Neural progenitor cell (in vitro differentiated cells): Measurements from ENCODE around the gene AFG1L. TPM values are rescaled to one million over a fixed set of nuclear protein-coding genes. Genes with fewer than 3 reads are reported as not detected.

Source experiments
- DNase-seq: peaks from one replicate; pipeline ENCODE4 v3.0.0-alpha.2; 2016; ENCODE audit warnings: low spot score
- H2AFZ ChIP-seq: fragments of 200-600 bp; sonication (generic); replicated peaks from 2 replicates; pipeline ENCODE4 v1.6.1; 2016; ENCODE audit warnings: antibody characterized with exemption
- H3F3A ChIP-seq: fragments of 200-600 bp; sonication (generic); 2 replicates; pipeline ENCODE4 v1.6.1; 2016; ENCODE audit warnings: antibody characterized with exemption, low read depth
- H3K27ac ChIP-seq: fragments of 200-600 bp; sonication (generic); 2 replicates; pipeline ENCODE4 v1.5.1; 2016; ENCODE audit warnings: mild to moderate bottlenecking
- H3K27me3 ChIP-seq: fragments of 200-600 bp; sonication (generic); 2 replicates; pipeline ENCODE4 v1.6.1; 2016; ENCODE audit warnings: mild to moderate bottlenecking, moderate library complexity
- H3K36me3 ChIP-seq: fragments of 200-600 bp; sonication (generic); 2 replicates; pipeline ENCODE4 v1.5.1; 2016
- H3K4me1 ChIP-seq: fragments of 200-600 bp; sonication (generic); 2 replicates; pipeline ENCODE4 v1.6.1; 2016; ENCODE audit warnings: mixed run types
- H3K4me2 ChIP-seq: fragments of 200-600 bp; sonication (generic); 2 replicates; pipeline ENCODE4 v1.6.1; 2016
- H3K4me3 ChIP-seq: fragments of 200-600 bp; sonication (generic); 2 replicates; pipeline ENCODE4 v1.5.1; 2016
- H3K79me2 ChIP-seq: fragments of 200-600 bp; sonication (generic); 2 replicates; pipeline ENCODE4 v1.6.1; 2016; ENCODE audit warnings: low read depth
- H3K9ac ChIP-seq: fragments of 200-600 bp; sonication (generic); 2 replicates; pipeline ENCODE4 v1.6.1; 2016
- H3K9me3 ChIP-seq: fragments of 200-600 bp; sonication (generic); 2 replicates; pipeline ENCODE4 v1.5.1; 2016; ENCODE audit warnings: low read depth
- H4K20me1 ChIP-seq: fragments of 200-600 bp; sonication (generic); 2 replicates; pipeline ENCODE4 v1.6.1; 2016; ENCODE audit warnings: low read depth
- H3K27ac Mint-ChIP-seq: 3 replicates; pipeline ENCODE4 v1.8.0; 2021; ENCODE audit warnings: mixed read lengths
- H3K27me3 Mint-ChIP-seq: 2 replicates; pipeline ENCODE4 v1.8.0; 2022; ENCODE audit warnings: low read depth, mild to moderate bottlenecking, inconsistent platforms, moderate library complexity, mixed read lengths; ENCODE audit not compliant: insufficient read depth
- H3K36me3 Mint-ChIP-seq: 3 replicates; pipeline ENCODE4 v1.8.0; 2021; ENCODE audit warnings: mixed read lengths
- H3K4me1 Mint-ChIP-seq: 3 replicates; pipeline ENCODE4 v1.8.0; 2021; ENCODE audit warnings: mixed read lengths
- H3K4me3 Mint-ChIP-seq: 3 replicates; pipeline ENCODE4 v1.8.0; 2021; ENCODE audit warnings: mild to moderate bottlenecking, moderate library complexity, mixed read lengths
- H3K9me3 Mint-ChIP-seq: 3 replicates; pipeline ENCODE4 v1.8.0; 2020; ENCODE audit warnings: mixed read lengths
- EZH2 ChIP-seq: fragments of 200-600 bp; sonication (generic); IDR thresholded peaks from 2 replicates; pipeline ENCODE4 v1.6.1; 2017; ENCODE audit warnings: antibody characterized with exemption, mild to moderate bottlenecking, moderate library complexity
- EZH2phosphoT487 ChIP-seq: fragments of 200-600 bp; sonication (generic); IDR thresholded peaks from 2 replicates; pipeline ENCODE4 v1.6.1; 2017; ENCODE audit warnings: antibody characterized with exemption
- total RNA-seq: library from RNA; depleted of rRNA; stranded (reverse); fragments of >200 nt; gene quantifications from 2 replicates; pipeline ENCODE4 v1.2.3, GENCODE V29; 2015; ENCODE audit warnings: low replicate concordance
- TF ChIP-seq, protein P1 (sequence below): fragments of 200-600 bp; sonication (generic); IDR thresholded peaks from 2 replicates; pipeline ENCODE4 v1.5.1; 2017; ENCODE audit warnings: antibody characterized with exemption, mild to moderate bottlenecking

The AFG1L gene
- total RNA-seq, 1 donor from 2014 or later: 8.3 TPM

DNA sequence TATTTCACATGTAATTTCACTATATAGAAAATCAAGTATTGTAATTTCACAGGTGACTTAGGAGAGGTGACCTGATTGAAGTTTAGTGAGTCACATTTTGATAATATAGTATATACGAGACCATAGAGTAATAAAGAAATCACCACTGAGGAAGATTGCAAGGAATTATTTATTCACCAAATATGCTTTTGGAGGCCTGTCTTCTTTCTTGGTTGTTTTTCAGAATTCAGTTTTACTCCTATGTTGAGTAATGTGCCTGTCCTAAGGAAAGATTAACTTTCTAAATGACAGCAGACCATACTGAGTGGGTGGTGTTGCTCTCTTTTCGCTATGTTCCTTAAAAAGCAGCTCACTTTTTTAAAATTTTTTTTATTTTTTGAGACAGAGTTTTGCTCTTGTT is 178.3 kb downstream of the AFG1L start:
- H3K27me3 Mint-ChIP-seq: peaks cover 6% of the 10 kb centered on the region
- Histone ChIP-seq H3K27ac (no peak overlapping the region), H3K79me2 (no peaks in the 10 kb centered on the region), H3K9ac (no peak overlapping the region), H3K27me3 (no peaks in the 10 kb centered on the region), H3K36me3 (no peaks in the 10 kb centered on the region), H2AFZ (no peak overlapping the region), H3K4me3 (no peak overlapping the region), H3F3A (no peaks in the 10 kb centered on the region), H3K9me3 (no peaks in the 10 kb centered on the region), H3K4me1 (peaks cover 15% of the 10 kb centered on the region), H4K20me1 (no peaks in the 10 kb centered on the region), H3K4me2 (no peak overlapping the region)
- peaks cover 12% of the 10 kb centered on the region for H3K4me1 Mint-ChIP-seq
- H3K36me3 Mint-ChIP-seq: peaks cover 2% of the 10 kb centered on the region
- no peak overlapping the region for H3K27ac Mint-ChIP-seq
- H3K4me3 Mint-ChIP-seq: no peak overlapping the region
- no peak for DNase-seq
- peaks cover 2% of the 10 kb centered on the region for H3K9me3 Mint-ChIP-seq
- TF ChIP-seq EZH2 (no peak), EZH2phosphoT487 (no peak)
- TF ChIP-seq, protein P1, sequence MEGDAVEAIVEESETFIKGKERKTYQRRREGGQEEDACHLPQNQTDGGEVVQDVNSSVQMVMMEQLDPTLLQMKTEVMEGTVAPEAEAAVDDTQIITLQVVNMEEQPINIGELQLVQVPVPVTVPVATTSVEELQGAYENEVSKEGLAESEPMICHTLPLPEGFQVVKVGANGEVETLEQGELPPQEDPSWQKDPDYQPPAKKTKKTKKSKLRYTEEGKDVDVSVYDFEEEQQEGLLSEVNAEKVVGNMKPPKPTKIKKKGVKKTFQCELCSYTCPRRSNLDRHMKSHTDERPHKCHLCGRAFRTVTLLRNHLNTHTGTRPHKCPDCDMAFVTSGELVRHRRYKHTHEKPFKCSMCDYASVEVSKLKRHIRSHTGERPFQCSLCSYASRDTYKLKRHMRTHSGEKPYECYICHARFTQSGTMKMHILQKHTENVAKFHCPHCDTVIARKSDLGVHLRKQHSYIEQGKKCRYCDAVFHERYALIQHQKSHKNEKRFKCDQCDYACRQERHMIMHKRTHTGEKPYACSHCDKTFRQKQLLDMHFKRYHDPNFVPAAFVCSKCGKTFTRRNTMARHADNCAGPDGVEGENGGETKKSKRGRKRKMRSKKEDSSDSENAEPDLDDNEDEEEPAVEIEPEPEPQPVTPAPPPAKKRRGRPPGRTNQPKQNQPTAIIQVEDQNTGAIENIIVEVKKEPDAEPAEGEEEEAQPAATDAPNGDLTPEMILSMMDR: no peak

DNA sequence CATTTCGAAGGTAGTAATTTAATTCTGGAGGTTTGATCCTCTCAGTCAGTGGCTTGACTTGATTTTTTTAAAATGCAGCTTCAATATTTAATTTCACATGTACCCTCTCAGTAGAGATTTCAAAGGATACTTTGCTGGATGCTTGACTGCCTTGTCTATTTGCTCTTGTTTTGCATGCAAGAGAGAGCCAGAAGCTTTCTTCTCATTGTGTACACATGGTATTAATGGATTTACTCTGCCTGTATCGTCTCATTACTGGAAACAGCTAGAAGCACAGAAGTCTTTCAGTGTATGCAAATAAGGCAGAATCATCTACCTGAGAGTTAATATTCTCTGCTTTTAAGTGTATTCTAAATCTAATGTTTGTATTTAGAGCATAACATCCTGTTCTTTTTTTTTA is 181.5 kb downstream of the AFG1L start:
- Histone ChIP-seq H3K27ac (no peak overlapping the region), H3K9me3 (no peaks in the 10 kb centered on the region), H3K4me3 (no peak overlapping the region), H3K27me3 (no peaks in the 10 kb centered on the region), H4K20me1 (no peaks in the 10 kb centered on the region), H3F3A (no peaks in the 10 kb centered on the region), H3K4me1 (peaks cover 15% of the 10 kb centered on the region), H3K9ac (no peak overlapping the region), H2AFZ (no peak overlapping the region), H3K36me3 (no peaks in the 10 kb centered on the region), H3K4me2 (peak overlapping the region; percentile 29), H3K79me2 (no peaks in the 10 kb centered on the region)
- peaks cover 8% of the 10 kb centered on the region for H3K36me3 Mint-ChIP-seq
- no peak overlapping the region for H3K4me3 Mint-ChIP-seq
- H3K27ac Mint-ChIP-seq: no peak overlapping the region
- peaks cover 6% of the 10 kb centered on the region for H3K27me3 Mint-ChIP-seq
- no peak for DNase-seq
- H3K4me1 Mint-ChIP-seq: peaks cover 12% of the 10 kb centered on the region
- peaks cover 2% of the 10 kb centered on the region for H3K9me3 Mint-ChIP-seq
- TF ChIP-seq, protein P1: no peak
- TF ChIP-seq EZH2phosphoT487: no peak
- TF ChIP-seq EZH2: no peak

DNA sequence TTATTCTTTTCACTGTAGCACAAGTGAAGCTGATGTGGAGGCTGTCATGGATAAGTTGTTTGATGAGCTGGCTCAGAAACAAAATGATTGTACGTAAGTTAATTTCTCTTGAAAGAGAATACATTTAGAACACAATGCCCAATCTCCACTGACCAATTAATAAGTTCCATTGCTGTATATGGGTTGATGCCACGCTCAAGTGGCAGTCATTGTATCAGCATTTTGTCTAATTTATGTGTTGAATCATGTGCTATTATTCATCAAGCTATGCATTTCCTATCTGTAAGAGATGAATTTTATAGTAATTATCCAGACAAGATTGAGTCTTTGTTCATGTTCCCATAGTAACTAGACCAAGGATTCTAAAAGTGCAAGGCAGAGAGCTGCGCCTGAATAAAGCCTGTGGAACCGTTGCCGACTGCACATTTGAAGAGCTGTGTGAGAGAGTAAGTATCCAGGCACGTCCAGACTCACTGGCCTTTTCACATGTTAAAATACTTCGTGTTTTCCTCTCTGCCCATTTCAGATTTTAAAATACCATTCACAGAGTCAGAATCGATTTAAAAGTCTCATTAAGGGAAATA is 182.1 kb downstream of the AFG1L start:
- H3K27ac Mint-ChIP-seq: no peak overlapping the region
- peak overlapping the region; percentile 29 for H3K4me2 ChIP-seq
- H4K20me1 ChIP-seq: no peaks in the 10 kb centered on the region
- peaks cover 2% of the 10 kb centered on the region for H3K9me3 Mint-ChIP-seq
- no peak overlapping the region for H3K27ac ChIP-seq
- H3K4me3 Mint-ChIP-seq: no peak overlapping the region
- H3F3A ChIP-seq: no peaks in the 10 kb centered on the region
- DNase-seq: peak; percentile 15
- no peak overlapping the region for H3K9ac ChIP-seq
- no peaks in the 10 kb centered on the region for H3K9me3 ChIP-seq
- H3K36me3 ChIP-seq: no peaks in the 10 kb centered on the region
- H3K36me3 Mint-ChIP-seq: peaks cover 8% of the 10 kb centered on the region
- TF ChIP-seq EZH2 (no peak), EZH2phosphoT487 (no peak)
- TF ChIP-seq, protein P1: no peak
- H3K4me1 ChIP-seq: peaks cover 15% of the 10 kb centered on the region
- H3K79me2 ChIP-seq: no peaks in the 10 kb centered on the region
- peaks cover 6% of the 10 kb centered on the region for H3K27me3 Mint-ChIP-seq
- peaks cover 12% of the 10 kb centered on the region for H3K4me1 Mint-ChIP-seq
- H2AFZ ChIP-seq: no peak overlapping the region
- H3K4me3 ChIP-seq: no peak overlapping the region
- H3K27me3 ChIP-seq: no peaks in the 10 kb centered on the region
